RWPE2 (cell line): ENCODE measurements around the gene WDR49.

Source experiments
- ATAC-seq: fragments of 200-7000 bp; cut with Tn5 transposase; 3 replicates; pipeline ENCODE4 v1.9.1; 2021; ENCODE audit warnings: low read depth
- DNase-seq: peaks from one replicate; pipeline ENCODE4 v3.0.0-alpha.2; 2020; ENCODE audit warnings: low spot score
- H3K27ac ChIP-seq: fragments of 450-650 bp; 2 replicates; pipeline ENCODE4 v1.5.1; 2017; ENCODE audit warnings: mild to moderate bottlenecking; ENCODE audit not compliant: poor library complexity, severe bottlenecking
- H3K27me3 ChIP-seq: fragments of 250-450 bp; sonication (Bioruptor Pico); 2 replicates; pipeline ENCODE4 v1.5.1; 2021; ENCODE audit warnings: mild to moderate bottlenecking, moderate library complexity; ENCODE audit not compliant: insufficient read depth, poor library complexity, severe bottlenecking
- H3K36me3 ChIP-seq: fragments of 250-450 bp; sonication (Bioruptor Pico); 2 replicates; pipeline ENCODE4 v1.5.1; 2020; ENCODE audit warnings: low read depth, mild to moderate bottlenecking, moderate library complexity
- H3K4me1 ChIP-seq: fragments of 250-450 bp; sonication (Bioruptor Pico); 2 replicates; pipeline ENCODE4 v1.5.1; 2021; ENCODE audit warnings: mild to moderate bottlenecking, moderate library complexity; ENCODE audit not compliant: insufficient read depth, poor library complexity, severe bottlenecking
- H3K4me3 ChIP-seq: fragments of 250-450 bp; sonication (Bioruptor Pico); 2 replicates; pipeline ENCODE4 v1.5.1; 2021; ENCODE audit warnings: mild to moderate bottlenecking, moderate library complexity; ENCODE audit not compliant: severe bottlenecking
- H3K9me3 ChIP-seq: fragments of 250-450 bp; sonication (Bioruptor Pico); 2 replicates; pipeline ENCODE4 v1.5.1; 2021; ENCODE audit warnings: mild to moderate bottlenecking, moderate library complexity; ENCODE audit not compliant: severe bottlenecking
- TF ChIP-seq, protein P1 (sequence below): fragments of 450-650 bp; IDR thresholded peaks from one replicate; pipeline ENCODE4 v1.5.1; 2017; ENCODE audit warnings: mild to moderate bottlenecking, moderate library complexity; ENCODE audit not compliant: poor library complexity, severe bottlenecking

WDR49 gene

DNA sequence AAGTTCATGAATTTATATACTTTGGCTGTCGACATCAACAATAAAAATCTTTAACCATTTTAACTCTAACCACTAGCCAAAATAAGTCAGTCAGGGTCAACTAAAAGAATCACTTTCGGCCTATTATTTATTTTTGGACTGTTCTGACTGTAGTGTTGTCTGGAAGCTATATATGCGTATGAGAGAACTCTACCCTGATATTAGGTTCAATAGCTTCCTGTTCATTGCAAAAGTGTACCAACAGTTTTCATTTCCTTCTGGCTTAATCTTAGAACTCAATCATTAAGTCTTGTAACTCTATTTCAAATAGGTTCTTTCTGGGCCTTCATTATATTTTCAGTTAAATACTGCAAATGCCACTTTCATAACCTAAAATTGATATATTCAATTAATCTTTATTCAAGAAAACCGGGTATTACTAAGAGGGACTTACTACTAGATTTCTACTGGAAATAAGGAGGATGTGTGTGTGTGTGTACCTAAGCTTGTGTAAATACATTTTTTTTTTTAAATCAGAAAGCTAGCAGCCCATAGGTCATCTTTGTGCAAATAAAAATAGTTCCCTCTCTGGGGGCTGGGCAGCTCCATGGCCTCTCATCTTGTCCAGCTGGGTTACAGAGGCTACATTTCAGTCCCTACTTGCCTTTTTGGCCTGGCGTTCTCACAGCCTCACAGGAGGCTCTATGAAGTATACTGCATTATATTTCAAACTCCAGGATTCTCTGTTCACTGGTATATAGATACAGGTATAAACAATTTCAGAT, 185.7 kb downstream of the WDR49 start:
- ATAC-seq (no peak), DNase-seq (no peak)
- Histone ChIP-seq H3K36me3 (no peaks in the 10 kb centered on the region), H3K27me3 (peaks cover 2% of the 10 kb centered on the region), H3K9me3 (no peaks in the 10 kb centered on the region), H3K27ac (no peak overlapping the region), H3K4me1 (no peaks in the 10 kb centered on the region), H3K4me3 (no peak overlapping the region)
- TF ChIP-seq, protein P1, sequence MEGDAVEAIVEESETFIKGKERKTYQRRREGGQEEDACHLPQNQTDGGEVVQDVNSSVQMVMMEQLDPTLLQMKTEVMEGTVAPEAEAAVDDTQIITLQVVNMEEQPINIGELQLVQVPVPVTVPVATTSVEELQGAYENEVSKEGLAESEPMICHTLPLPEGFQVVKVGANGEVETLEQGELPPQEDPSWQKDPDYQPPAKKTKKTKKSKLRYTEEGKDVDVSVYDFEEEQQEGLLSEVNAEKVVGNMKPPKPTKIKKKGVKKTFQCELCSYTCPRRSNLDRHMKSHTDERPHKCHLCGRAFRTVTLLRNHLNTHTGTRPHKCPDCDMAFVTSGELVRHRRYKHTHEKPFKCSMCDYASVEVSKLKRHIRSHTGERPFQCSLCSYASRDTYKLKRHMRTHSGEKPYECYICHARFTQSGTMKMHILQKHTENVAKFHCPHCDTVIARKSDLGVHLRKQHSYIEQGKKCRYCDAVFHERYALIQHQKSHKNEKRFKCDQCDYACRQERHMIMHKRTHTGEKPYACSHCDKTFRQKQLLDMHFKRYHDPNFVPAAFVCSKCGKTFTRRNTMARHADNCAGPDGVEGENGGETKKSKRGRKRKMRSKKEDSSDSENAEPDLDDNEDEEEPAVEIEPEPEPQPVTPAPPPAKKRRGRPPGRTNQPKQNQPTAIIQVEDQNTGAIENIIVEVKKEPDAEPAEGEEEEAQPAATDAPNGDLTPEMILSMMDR, result no peak

- H3K9me3 ChIP-seq, result no peaks in the 10 kb centered on the region
- no peaks in the 10 kb centered on the region for H3K36me3 ChIP-seq
- no peaks in the 10 kb centered on the region for H3K27me3 ChIP-seq
- no peaks in the 10 kb centered on the region for H3K4me1 ChIP-seq
- DNase-seq (no peak), ATAC-seq (no peak)
- no peak overlapping the region for H3K27ac ChIP-seq
- H3K4me3 ChIP-seq, result no peak overlapping the region
- TF ChIP-seq, protein P1, result no peak
Observed at GRCh38 chr3:167466966-167467365, 186.8 kb downstream of the WDR49 start.

GRCh38 chr3:167456157-167456799, 197.5 kb downstream of the WDR49 start:
- no peak for ATAC-seq
- Histone ChIP-seq H3K4me1 (no peaks in the 10 kb centered on the region), H3K36me3 (no peaks in the 10 kb centered on the region), H3K9me3 (no peaks in the 10 kb centered on the region), H3K27ac (no peak overlapping the region), H3K27me3 (no peaks in the 10 kb centered on the region), H3K4me3 (no peak overlapping the region)
- no peak for DNase-seq
- TF ChIP-seq, protein P1, result no peak

- TF ChIP-seq, protein P1, result no peak
- Histone ChIP-seq H3K27me3 (no peaks in the 10 kb centered on the region), H3K9me3 (no peaks in the 10 kb centered on the region), H3K36me3 (no peaks in the 10 kb centered on the region), H3K4me1 (no peaks in the 10 kb centered on the region), H3K27ac (no peak overlapping the region), H3K4me3 (no peak overlapping the region)
- ATAC-seq (no peak), DNase-seq (no peak)
Observed at GRCh38 chr3:167453815-167454214, 199.9 kb downstream of the WDR49 start.

DNA sequence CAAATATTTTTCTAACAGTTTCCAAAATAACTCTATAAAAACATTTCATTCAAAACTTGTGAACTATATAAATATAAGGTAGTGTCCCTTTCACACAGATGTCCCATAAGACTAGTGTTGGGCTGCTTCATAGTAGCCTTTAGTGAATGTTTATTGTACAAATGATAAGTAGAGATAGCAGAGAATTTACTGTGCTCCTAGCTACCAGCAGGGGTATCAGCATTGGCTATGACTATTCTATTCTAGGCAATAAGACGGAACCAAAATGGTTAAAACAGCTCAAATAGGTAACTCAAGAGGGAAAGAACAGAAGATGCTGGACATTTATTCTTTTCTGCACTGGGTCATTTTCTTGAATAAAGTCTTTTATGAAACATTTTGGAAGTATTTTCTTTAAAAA, 202.5 kb downstream of the WDR49 start:
- Histone ChIP-seq H3K27me3 (no peaks in the 10 kb centered on the region), H3K36me3 (no peaks in the 10 kb centered on the region), H3K27ac (no peak overlapping the region), H3K4me1 (no peaks in the 10 kb centered on the region), H3K9me3 (no peaks in the 10 kb centered on the region), H3K4me3 (no peak overlapping the region)
- TF ChIP-seq, protein P1, result no peak
- ATAC-seq, result no peak
- DNase-seq, result no peak
